ENCODE data around the gene ZFAND5. TPM values are rescaled to one million over a fixed set of nuclear protein-coding genes. Genes with fewer than 3 reads are reported as not detected.
A peak's percentile ranks its signal among the peaks of the same experiment; 100 is the strongest.

The ZFAND5 gene
- total and polyA plus RNA-seq, 2 of the 13 experiments (the other 11 are each of a cell fraction or from before 2014, with no cell fraction given), result 53.4 to 60.2 TPM

DNA sequence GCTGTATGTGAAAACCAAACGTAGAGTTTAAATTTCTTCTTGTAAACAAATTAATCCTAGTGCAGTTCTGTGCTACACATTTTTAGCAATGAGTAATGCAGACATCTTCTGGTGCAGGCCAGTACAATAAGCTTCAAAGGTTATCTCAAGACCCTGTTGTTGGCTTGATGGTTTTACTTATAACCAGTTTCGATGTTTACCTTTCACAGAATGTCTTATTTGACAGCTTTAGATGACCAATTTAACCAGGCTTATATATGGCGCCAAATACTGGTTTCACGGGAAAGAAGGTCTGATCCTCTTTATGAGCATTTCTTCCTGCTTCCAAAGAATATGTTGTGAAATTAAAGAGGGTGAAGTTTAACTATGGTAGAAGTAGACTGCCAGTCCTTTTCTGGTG, 9.9 kb downstream of the ZFAND5 start:
- no peak overlapping the region for H3K9ac ChIP-seq (ENCODE audit: insufficient read depth, low read depth, low read length)
- ATAC-seq, result no peak
- H3K4me1 ChIP-seq (ENCODE audit: insufficient read depth, low read length), result peaks cover 53% of the 10 kb centered on the region
- 96% methylated on average over 4 of the region's 4 CpGs for WGBS (ENCODE audit: low lambda C conversion rate)
- no peaks in the 10 kb centered on the region for H3K9me3 ChIP-seq (ENCODE audit: low read length)
- intact Hi-C loops (cut with micrococcal nuclease; ENCODE audit: unreplicated experiment) (loop anchor here (10.0 kb wide), 1 partner anchor 470 kb away; no protein-coding TSS in a partner anchor), in situ Hi-C loops (cut with HindIII; ENCODE audit: extremely low pct_ligation_motif_present, low pct_unique_long_range_greater_than_20kb) (no loop called here)
- ChIA-PET CTCF (ENCODE audit: low intra/inter-chr PET ratio, low total read pairs) (no interaction called here), POLR2A (interaction anchor here (3.1 kb wide), 1 partner anchor 10 kb away, joined by 22 read pairs; the partner anchor contains the start of gene ZFAND5)
- no peak for FAIRE-seq
- H3K4me2 ChIP-seq (ENCODE audit: low read depth, low read length), result no peak overlapping the region
- H2AFZ ChIP-seq (ENCODE audit: low read length), result no peak overlapping the region
- no peak for DNase-seq (ENCODE audit: low spot score)
- peak; percentile 38; the same call in 1 of the 2 replicates for TF ChIP-seq POLR2G (IDR thresholded peaks at IDR 0.05; ENCODE audit: low read depth, low read length)
- TF ChIP-seq ZNF670 (CRISPR knock-in tag; IDR thresholded peaks at IDR 0.05; ENCODE audit: borderline replicate concordance), result no peak
- peak; percentile 37; the same call in 1 of the 2 replicates for TF ChIP-seq RBFOX2 (IDR thresholded peaks at IDR 0.05; ENCODE audit: low read depth, low read length)
- peaks cover 20 to 56% of the 10 kb centered on the region in 2 experiments for H3K36me3 ChIP-seq (replicated peaks in 1 of 2; ENCODE audit: control insufficient read depth in 1 of 2, insufficient read depth in 2 of 2, low read length in 2 of 2)
- no peak overlapping the region for H3K4me3 ChIP-seq (replicated peaks in 1 of 3; ENCODE audit: insufficient read depth in 1 of 3, low read depth in 2 of 3, low read length in 3 of 3)
- H3K79me2 ChIP-seq (ENCODE audit: insufficient read depth, low read length), result peaks cover 29% of the 10 kb centered on the region
- no peaks in the 10 kb centered on the region for H3K27me3 ChIP-seq (ENCODE audit: control insufficient read depth in 1 of 2, insufficient read depth in 2 of 2, low read length in 2 of 2)
- no peak overlapping the region for H3K27ac ChIP-seq (ENCODE audit: extremely low read length, insufficient read depth, low read length)
- TSS peak; percentile 3 for BruUV-seq (replicated peaks)
- peaks cover 37% of the 10 kb centered on the region for H4K20me1 ChIP-seq (ENCODE audit: insufficient read depth, low read length)

GRCh38 chr9:72354704-72355103, 10.3 kb downstream of the ZFAND5 start:
- Histone ChIP-seq H2AFZ (ENCODE audit: low read length) (no peak overlapping the region), H3K79me2 (ENCODE audit: insufficient read depth, low read length) (peaks cover 24% of the 10 kb centered on the region), H3K27me3 (ENCODE audit: control insufficient read depth in 1 of 2, insufficient read depth in 2 of 2, low read length in 2 of 2) (no peaks in the 10 kb centered on the region), H4K20me1 (ENCODE audit: insufficient read depth, low read length) (peaks cover 34% of the 10 kb centered on the region), H3K9ac (ENCODE audit: insufficient read depth, low read depth, low read length) (no peak overlapping the region), H3K4me1 (ENCODE audit: insufficient read depth, low read length) (peaks cover 48% of the 10 kb centered on the region), H3K4me3 (replicated peaks in 1 of 3; ENCODE audit: insufficient read depth in 1 of 3, low read depth in 2 of 3, low read length in 3 of 3) (no peak overlapping the region), H3K9me3 (ENCODE audit: low read length) (no peaks in the 10 kb centered on the region), H3K36me3 (replicated peaks in 1 of 2; ENCODE audit: control insufficient read depth in 1 of 2, insufficient read depth in 2 of 2, low read length in 2 of 2) (peaks cover 17 to 52% of the 10 kb centered on the region in 2 experiments), H3K4me2 (ENCODE audit: low read depth, low read length) (no peak overlapping the region), H3K27ac (ENCODE audit: extremely low read length, insufficient read depth, low read length) (no peak overlapping the region)
- intact Hi-C loops (cut with micrococcal nuclease; ENCODE audit: unreplicated experiment), result loop anchor here (1.0 to 10.0 kb wide), 2 partner anchors 8 to 470 kb away; no protein-coding TSS in a partner anchor
- no peak for TF ChIP-seq HMGA1 (CRISPR knock-in tag; conservative IDR thresholded peaks at IDR 0.05)
- TF ChIP-seq ZNF296 (CRISPR knock-in tag; conservative IDR thresholded peaks at IDR 0.05), result no peak
- peak; percentile 88; the same call in 1 of the 2 replicates for TF ChIP-seq POLR2AphosphoS2 (IDR thresholded peaks at IDR 0.05; ENCODE audit: low read depth, low read length)
- in situ Hi-C loops (cut with HindIII; ENCODE audit: extremely low pct_ligation_motif_present, low pct_unique_long_range_greater_than_20kb), result no loop called here
- DNase-seq (ENCODE audit: low spot score) (no peak), ATAC-seq (no peak), FAIRE-seq (no peak)
- CTCF ChIA-PET (ENCODE audit: low intra/inter-chr PET ratio, low total read pairs), result no interaction called here
- POLR2A ChIA-PET, result interaction anchor here (3.1 kb wide), 1 partner anchor 11 kb away, joined by 22 read pairs; the partner anchor contains the start of gene ZFAND5
- BruUV-seq (replicated peaks), result no TSS peak
- 100% methylated on average over 1 of the region's 1 CpG for WGBS (ENCODE audit: low lambda C conversion rate)

Measured in HepG2 (cell line).